KMS-11 (cell line): ENCODE data around the gene PRDM10.

Experiments
- H2AFZ ChIP-seq: fragments of 200-600 bp; sonication (generic); 2 replicates; pipeline ENCODE4 v1.6.1; 2016; ENCODE audit warnings: antibody characterized with exemption, mixed run types, low read depth
- H3K27ac ChIP-seq: fragments of 200-600 bp; sonication (generic); 2 replicates; pipeline ENCODE4 v1.6.1; 2016; ENCODE audit warnings: mild to moderate bottlenecking, mixed run types
- H3K27me3 ChIP-seq: fragments of 200-600 bp; sonication (generic); 2 replicates; pipeline ENCODE4 v1.6.1; 2017; ENCODE audit warnings: mild to moderate bottlenecking, low read depth, mixed run types, moderate library complexity; ENCODE audit not compliant: insufficient read depth
- H3K36me3 ChIP-seq: fragments of 200-600 bp; sonication (generic); 2 replicates; pipeline ENCODE4 v1.6.1; 2017; ENCODE audit warnings: mild to moderate bottlenecking, mixed run types; ENCODE audit not compliant: insufficient read depth
- H3K4me1 ChIP-seq: fragments of 200-600 bp; sonication (generic); 2 replicates; pipeline ENCODE4 v1.6.1; 2016; ENCODE audit warnings: mild to moderate bottlenecking, low read depth, mixed run types; ENCODE audit not compliant: poor library complexity, severe bottlenecking
- H3K4me2 ChIP-seq: fragments of 200-600 bp; sonication (generic); 2 replicates; pipeline ENCODE4 v1.7.0; 2016; ENCODE audit warnings: mild to moderate bottlenecking, mixed run types
- H3K4me3 ChIP-seq: fragments of 200-600 bp; sonication (generic); IDR thresholded peaks from 2 replicates; pipeline ENCODE4 v1.6.1; 2017; ENCODE audit warnings: low read depth, low read length, mixed read lengths; ENCODE audit not compliant: insufficient read depth
- H3K79me2 ChIP-seq: fragments of 200-600 bp; sonication (generic); 2 replicates; pipeline ENCODE4 v1.6.1; 2016; ENCODE audit warnings: low read depth, mixed run types; ENCODE audit not compliant: insufficient read depth
- H3K9ac ChIP-seq: fragments of 200-600 bp; sonication (generic); 2 replicates; pipeline ENCODE4 v1.6.1; 2016; ENCODE audit warnings: mild to moderate bottlenecking, mixed run types
- H4K20me1 ChIP-seq: fragments of 200-600 bp; sonication (generic); 2 replicates; pipeline ENCODE4 v1.6.1; 2016; ENCODE audit warnings: mild to moderate bottlenecking, mixed run types; ENCODE audit not compliant: insufficient read depth
- TF ChIP-seq, protein P1 (sequence below): fragments of 200-600 bp; sonication (generic); conservative IDR thresholded peaks from 2 replicates; pipeline ENCODE4 v1.6.1; 2017; ENCODE audit warnings: low read depth, mild to moderate bottlenecking, antibody characterized with exemption, low read length, moderate library complexity, mixed read lengths

Gene PRDM10

DNA sequence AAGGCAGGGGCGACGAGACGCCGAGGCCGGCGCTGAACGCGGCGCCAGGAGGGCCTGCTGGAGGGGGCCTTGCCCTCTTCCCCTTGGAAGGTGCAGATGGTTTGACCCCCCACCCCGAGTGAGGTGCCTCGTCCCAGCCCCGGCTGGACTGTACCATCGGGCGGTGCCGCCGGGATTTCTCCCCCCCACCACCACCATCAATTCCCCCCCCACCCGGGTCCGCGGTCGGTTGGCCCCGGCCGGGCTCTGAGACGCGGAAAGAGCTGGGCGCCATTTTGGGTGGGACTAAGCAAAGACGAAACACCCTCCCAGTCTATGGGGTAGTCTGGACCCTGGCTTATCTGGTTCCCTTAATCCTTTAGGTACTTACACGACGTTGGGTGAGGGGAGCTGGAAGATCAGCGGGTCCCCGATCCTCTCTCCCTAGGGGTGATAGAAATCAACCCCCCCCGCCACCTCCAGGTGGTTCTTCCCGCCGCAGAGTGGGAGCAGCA lies at the start of gene PRDM10:
Gene PRDM10 (minus strand): TSS at position 484 of the 494 bp plus-strand sequence. CDS start 41,871 bp downstream, outside the sequence.
- Histone ChIP-seq H3K79me2 (peaks cover 16% of the 10 kb centered on the region), H3K27me3 (no peaks in the 10 kb centered on the region), H2AFZ (peak within 1 kb of the TSS; percentile 83), H3K4me1 (peaks cover 11% of the 10 kb centered on the region), H3K4me2 (peak within 1 kb of the TSS; percentile 85), H3K9ac (peak within 1 kb of the TSS; percentile 99), H3K27ac (peak within 1 kb of the TSS; percentile 99), H4K20me1 (no peaks in the 10 kb centered on the region), H3K4me3 (no peak within 1 kb of the TSS), H3K36me3 (no peaks in the 10 kb centered on the region)
- TF ChIP-seq, protein P1, sequence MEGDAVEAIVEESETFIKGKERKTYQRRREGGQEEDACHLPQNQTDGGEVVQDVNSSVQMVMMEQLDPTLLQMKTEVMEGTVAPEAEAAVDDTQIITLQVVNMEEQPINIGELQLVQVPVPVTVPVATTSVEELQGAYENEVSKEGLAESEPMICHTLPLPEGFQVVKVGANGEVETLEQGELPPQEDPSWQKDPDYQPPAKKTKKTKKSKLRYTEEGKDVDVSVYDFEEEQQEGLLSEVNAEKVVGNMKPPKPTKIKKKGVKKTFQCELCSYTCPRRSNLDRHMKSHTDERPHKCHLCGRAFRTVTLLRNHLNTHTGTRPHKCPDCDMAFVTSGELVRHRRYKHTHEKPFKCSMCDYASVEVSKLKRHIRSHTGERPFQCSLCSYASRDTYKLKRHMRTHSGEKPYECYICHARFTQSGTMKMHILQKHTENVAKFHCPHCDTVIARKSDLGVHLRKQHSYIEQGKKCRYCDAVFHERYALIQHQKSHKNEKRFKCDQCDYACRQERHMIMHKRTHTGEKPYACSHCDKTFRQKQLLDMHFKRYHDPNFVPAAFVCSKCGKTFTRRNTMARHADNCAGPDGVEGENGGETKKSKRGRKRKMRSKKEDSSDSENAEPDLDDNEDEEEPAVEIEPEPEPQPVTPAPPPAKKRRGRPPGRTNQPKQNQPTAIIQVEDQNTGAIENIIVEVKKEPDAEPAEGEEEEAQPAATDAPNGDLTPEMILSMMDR = no peak

GRCh38 chr11:130051082-130051481 lies 48.4 kb upstream of the PRDM10 start:
- H3K27ac ChIP-seq = no peak overlapping the region
- no peak overlapping the region for H3K9ac ChIP-seq
- H3K4me2 ChIP-seq = no peak overlapping the region
- no peaks in the 10 kb centered on the region for H4K20me1 ChIP-seq
- no peaks in the 10 kb centered on the region for H3K36me3 ChIP-seq
- peaks cover 4% of the 10 kb centered on the region for H3K4me1 ChIP-seq
- H3K79me2 ChIP-seq = no peaks in the 10 kb centered on the region
- H2AFZ ChIP-seq = no peak overlapping the region
- TF ChIP-seq, protein P1 = no peak
- no peaks in the 10 kb centered on the region for H3K27me3 ChIP-seq
- H3K4me3 ChIP-seq = no peak overlapping the region

- Histone ChIP-seq H3K27ac (no peak overlapping the region), H4K20me1 (no peaks in the 10 kb centered on the region), H3K27me3 (no peaks in the 10 kb centered on the region), H3K9ac (no peak overlapping the region), H3K4me3 (no peak overlapping the region), H2AFZ (no peak overlapping the region), H3K4me1 (peaks cover 4% of the 10 kb centered on the region), H3K36me3 (no peaks in the 10 kb centered on the region), H3K79me2 (no peaks in the 10 kb centered on the region), H3K4me2 (no peak overlapping the region)
- TF ChIP-seq, protein P1 = no peak
These were observed 47.6 kb upstream of the PRDM10 start for GRCh38 chr11:130050257-130050656.

DNA sequence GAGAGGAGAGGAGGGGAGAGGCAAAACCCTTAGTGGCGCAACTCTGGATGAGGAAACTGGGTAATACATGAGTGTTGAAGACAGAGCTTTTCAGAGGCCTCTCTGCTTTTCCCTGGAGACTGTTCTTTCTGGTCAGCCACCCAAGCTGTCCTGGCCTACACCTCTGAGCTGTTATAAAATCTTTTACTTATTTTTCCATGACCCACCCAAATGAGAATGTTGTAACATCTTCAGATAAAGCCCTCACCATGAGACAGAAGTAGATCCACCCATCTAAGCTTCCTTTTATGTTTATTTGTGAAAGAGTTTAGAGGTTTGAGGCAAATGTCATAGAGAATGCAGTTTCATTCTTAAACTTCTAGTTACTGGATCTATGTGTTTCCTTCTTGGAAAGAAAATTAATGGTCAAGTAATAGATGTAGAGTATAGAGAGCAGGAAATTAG lies 46.7 kb upstream of the PRDM10 start:
- Histone ChIP-seq H2AFZ (no peak overlapping the region), H4K20me1 (no peaks in the 10 kb centered on the region), H3K4me3 (no peak overlapping the region), H3K4me1 (peaks cover 4% of the 10 kb centered on the region), H3K79me2 (no peaks in the 10 kb centered on the region), H3K27me3 (no peaks in the 10 kb centered on the region), H3K4me2 (no peak overlapping the region), H3K27ac (no peak overlapping the region), H3K9ac (no peak overlapping the region), H3K36me3 (no peaks in the 10 kb centered on the region)
- TF ChIP-seq, protein P1 = no peak
